ENCODE measurements around the gene SAMM50. TPM values are rescaled to one million over a fixed set of nuclear protein-coding genes. Genes with fewer than 3 reads are reported as not detected.

The SAMM50 gene
- total and polyA plus RNA-seq, 4 donors, result 19.2 to 30.1 (median 26.0) TPM

GRCh38 chr22:43909708-43910107 is 45.5 kb upstream of the SAMM50 start:
- no peak for DNase-seq (ENCODE audit: low spot score)
- TF ChIP-seq JUND (IDR thresholded peaks at IDR 0.05) (no peak), NR2F2 (IDR thresholded peaks at IDR 0.05) (no peak), GABPA (IDR thresholded peaks at IDR 0.05 in 1 of 2, conservative IDR thresholded peaks at IDR 0.05 in 1 of 2) (no peak), RAD21 (IDR thresholded peaks at IDR 0.05) (no peak), FOXA2 (IDR thresholded peaks at IDR 0.05) (no peak), FOXA1 (IDR thresholded peaks at IDR 0.05) (no peak), ATF3 (IDR thresholded peaks at IDR 0.05) (no peak), ZBTB33 (IDR thresholded peaks at IDR 0.05) (no peak), SP1 (IDR thresholded peaks at IDR 0.05) (no peak), CTCF (IDR thresholded peaks at IDR 0.05; ENCODE audit: low read depth, low read length, missing input control) (no peak), RXRA (IDR thresholded peaks at IDR 0.05) (no peak)
- Histone ChIP-seq H3K27me3 (ENCODE audit: control insufficient read depth in 4 of 4, insufficient read depth in 4 of 4, low read length in 3 of 4) (no peaks in the 10 kb centered on the region), H3K9ac (ENCODE audit: low read depth in 1 of 2, low read length in 2 of 2) (no peak overlapping the region), H3K27ac (ENCODE audit: low read depth in 1 of 2, low read length in 2 of 2) (no peak overlapping the region), H3K36me3 (ENCODE audit: control insufficient read depth in 4 of 4, insufficient read depth in 3 of 4, low read depth in 1 of 4, low read length in 3 of 4) (no peaks in the 10 kb centered on the region), H3K4me3 (ENCODE audit: low read depth in 1 of 3, low read length in 3 of 3) (no peak overlapping the region), H3K4me1 (ENCODE audit: control insufficient read depth in 4 of 4, insufficient read depth in 4 of 4, low read length in 3 of 4) (no peaks in the 10 kb centered on the region), H3K9me3 (ENCODE audit: control insufficient read depth in 4 of 4, low read length in 3 of 4) (no peaks in the 10 kb centered on the region)
- WGBS, result 91% methylated on average over 1 of the region's 1 CpG

GRCh38 chr22:43910178-43910695 is 45.0 kb upstream of the SAMM50 start:
- Histone ChIP-seq H3K27ac (ENCODE audit: low read depth in 1 of 2, low read length in 2 of 2) (no peak overlapping the region), H3K27me3 (ENCODE audit: control insufficient read depth in 4 of 4, insufficient read depth in 4 of 4, low read length in 3 of 4) (no peaks in the 10 kb centered on the region)
- no peak for TF ChIP-seq FOXA1 (IDR thresholded peaks at IDR 0.05)
- no peak for TF ChIP-seq ATF3 (IDR thresholded peaks at IDR 0.05)
- no peak for TF ChIP-seq JUND (IDR thresholded peaks at IDR 0.05)

GRCh38 chr22:43911351-43911750 is 43.9 kb upstream of the SAMM50 start:
- no peaks in the 10 kb centered on the region for H3K27me3 ChIP-seq (ENCODE audit: control insufficient read depth in 4 of 4, insufficient read depth in 4 of 4, low read length in 3 of 4)
- TF ChIP-seq CTCF (IDR thresholded peaks at IDR 0.05; ENCODE audit: low read depth, low read length, missing input control) (no peak), YY1 (IDR thresholded peaks at IDR 0.05) (no peak), JUND (IDR thresholded peaks at IDR 0.05) (no peak), HNF4A (conservative IDR thresholded peaks at IDR 0.05) (no peak)
- no peak for DNase-seq (ENCODE audit: low spot score)
- H3K36me3 ChIP-seq (ENCODE audit: control insufficient read depth in 4 of 4, insufficient read depth in 3 of 4, low read depth in 1 of 4, low read length in 3 of 4), result no peaks in the 10 kb centered on the region
- no peak overlapping the region for H3K27ac ChIP-seq (ENCODE audit: low read depth in 1 of 2, low read length in 2 of 2)
- no peak overlapping the region for H3K4me3 ChIP-seq (ENCODE audit: low read depth in 1 of 3, low read length in 3 of 3)
- 47% methylated on average over 4 of the region's 4 CpGs for WGBS
- H3K4me1 ChIP-seq (ENCODE audit: control insufficient read depth in 4 of 4, insufficient read depth in 4 of 4, low read length in 3 of 4), result no peaks in the 10 kb centered on the region
- no peaks in the 10 kb centered on the region for H3K9me3 ChIP-seq (ENCODE audit: control insufficient read depth in 4 of 4, low read length in 3 of 4)
- no peak overlapping the region for H3K9ac ChIP-seq (ENCODE audit: low read depth in 1 of 2, low read length in 2 of 2)

More at GRCh38 chr22:43910178-43910695, 45.0 kb upstream of the SAMM50 start:
- Histone ChIP-seq H3K4me1 (ENCODE audit: control insufficient read depth in 4 of 4, insufficient read depth in 4 of 4, low read length in 3 of 4) (no peaks in the 10 kb centered on the region), H3K36me3 (ENCODE audit: control insufficient read depth in 4 of 4, insufficient read depth in 3 of 4, low read depth in 1 of 4, low read length in 3 of 4) (no peaks in the 10 kb centered on the region), H3K4me3 (ENCODE audit: low read depth in 1 of 3, low read length in 3 of 3) (no peak overlapping the region), H3K9ac (ENCODE audit: low read depth in 1 of 2, low read length in 2 of 2) (no peak overlapping the region), H3K9me3 (ENCODE audit: control insufficient read depth in 4 of 4, low read length in 3 of 4) (no peaks in the 10 kb centered on the region)
- WGBS, result 69% methylated on average over 6 of the region's 6 CpGs
- no peak for DNase-seq (ENCODE audit: low spot score)

Data from liver (tissue), 9 donors.